Activated CD4-positive, alpha-beta T cell treated with anti-CD3 and anti-CD28 coated beads for 24 hours (primary cell): ENCODE results near the gene GP1BA.

Source experiments
- DNase-seq, 2 donors: peaks; one replicate each; pipeline ENCODE4 v3.0.0-alpha.2; 2020; ENCODE audit warnings: low read depth in 2 of 2

GP1BA gene

DNA sequence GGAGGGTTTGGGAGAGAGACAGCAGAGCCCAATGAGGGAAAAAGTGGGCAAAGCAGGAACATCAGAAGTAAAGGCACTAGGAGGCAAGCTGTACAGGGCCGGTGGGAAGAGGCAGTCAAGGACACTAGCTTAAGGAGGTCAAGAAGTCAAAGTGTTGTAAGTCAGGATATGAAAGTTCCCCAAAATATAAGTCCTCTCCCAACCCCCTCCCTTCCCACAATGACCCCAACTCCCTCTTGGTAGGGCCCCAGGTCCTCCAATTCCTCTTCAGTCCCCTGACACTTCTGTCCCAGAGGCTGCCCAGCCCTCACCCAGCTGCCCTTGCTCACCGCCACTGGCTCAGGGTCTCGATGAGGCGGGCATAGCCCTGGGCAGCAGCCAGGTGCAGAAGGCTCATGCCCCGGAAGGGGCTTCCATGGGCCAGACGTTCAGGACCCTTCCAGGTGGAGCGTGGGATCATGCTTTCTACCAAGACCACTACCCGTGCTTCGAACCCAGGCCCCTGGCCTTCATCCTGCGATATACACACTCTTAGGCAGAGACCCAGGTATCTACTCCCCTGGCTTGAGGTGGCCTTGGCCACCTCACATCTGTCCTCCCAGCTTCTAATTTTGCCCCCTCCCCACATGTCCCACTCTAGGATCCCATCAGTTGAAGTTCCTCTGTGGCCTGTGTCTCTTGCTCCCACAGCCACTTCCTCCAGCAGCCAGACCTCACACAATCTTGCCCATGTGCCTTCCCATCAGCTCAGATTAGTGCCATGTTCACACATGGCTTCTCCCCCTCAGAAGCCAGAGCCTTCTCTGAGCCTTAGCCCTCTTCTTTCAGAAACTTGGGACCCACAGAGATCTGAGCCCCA, 41.4 kb downstream of the GP1BA start:
- no peak for DNase-seq

GRCh38 chr17:4974115-4974670, 42.1 kb downstream of the GP1BA start:
- DNase-seq = no peak

GRCh38 chr17:4978726-4979125, 46.6 kb downstream of the GP1BA start:
- DNase-seq = no peak

DNA sequence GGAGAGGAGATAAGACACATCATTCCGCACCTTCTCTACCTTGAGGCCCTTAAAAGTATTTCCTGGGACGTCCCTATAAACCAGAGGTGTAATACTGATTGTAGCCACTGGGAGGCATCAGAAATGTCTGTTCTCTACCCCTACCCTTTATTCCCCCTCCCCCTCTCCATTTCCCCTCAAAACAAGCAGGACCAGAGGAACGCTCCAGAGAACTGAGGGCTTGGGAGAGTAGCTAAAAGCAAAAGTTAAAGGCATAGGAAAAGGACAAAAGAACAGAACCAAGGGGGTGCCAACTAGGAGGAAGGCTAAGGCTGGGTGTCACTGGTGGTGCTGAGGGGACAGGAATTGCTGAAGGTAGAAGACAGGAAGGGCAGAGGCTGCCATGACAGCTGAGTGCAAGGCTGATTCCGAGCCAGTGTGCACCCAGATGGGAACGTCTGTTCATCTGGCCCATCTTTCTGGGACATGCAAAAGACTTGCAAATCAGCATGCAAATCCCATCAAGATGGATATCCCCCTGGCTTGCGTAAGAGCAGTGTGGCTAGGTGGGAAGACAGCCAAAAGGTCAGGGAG, 48.7 kb downstream of the GP1BA start:
- DNase-seq = peak in 1 of 2 donors; percentile 58

- no peak for DNase-seq
These were observed 50.2 kb downstream of the GP1BA start for GRCh38 chr17:4982305-4982704.
